HEK293T (cell line): Measurements from ENCODE around the gene GAL3ST2.

Source experiments
- ELF4 ChIP-seq: fragments of 450-650 bp; IDR thresholded peaks from 2 replicates; pipeline ENCODE4 v1.6.1; 2017; ENCODE audit warnings: antibody characterized with exemption
- FOXA1 ChIP-seq: fragments of 450-650 bp; IDR thresholded peaks from 2 replicates; pipeline ENCODE4 v1.6.1; 2016; ENCODE audit warnings: mild to moderate bottlenecking
- FOXM1 ChIP-seq: fragments of 450-650 bp; IDR thresholded peaks from 2 replicates; pipeline ENCODE4 v1.6.1; 2017; ENCODE audit warnings: mild to moderate bottlenecking, borderline replicate concordance
- L3MBTL2 ChIP-seq: fragments of 450-650 bp; conservative IDR thresholded peaks from 2 replicates; pipeline ENCODE4 v1.6.1; 2016; ENCODE audit warnings: mild to moderate bottlenecking
- LEF1 ChIP-seq: fragments of 450-650 bp; IDR thresholded peaks from 2 replicates; pipeline ENCODE4 v1.6.1; 2017; ENCODE audit warnings: mild to moderate bottlenecking, borderline replicate concordance
- SP1 ChIP-seq: fragments of 450-650 bp; IDR thresholded peaks from 2 replicates; pipeline ENCODE4 v1.6.1; 2017
- TARDBP ChIP-seq: fragments of 450-650 bp; IDR thresholded peaks from 2 replicates; pipeline ENCODE4 v1.6.1; 2016
- ZNF384 ChIP-seq: fragments of 450-650 bp; IDR thresholded peaks from 2 replicates; pipeline ENCODE4 v1.6.1; 2016

DNA sequence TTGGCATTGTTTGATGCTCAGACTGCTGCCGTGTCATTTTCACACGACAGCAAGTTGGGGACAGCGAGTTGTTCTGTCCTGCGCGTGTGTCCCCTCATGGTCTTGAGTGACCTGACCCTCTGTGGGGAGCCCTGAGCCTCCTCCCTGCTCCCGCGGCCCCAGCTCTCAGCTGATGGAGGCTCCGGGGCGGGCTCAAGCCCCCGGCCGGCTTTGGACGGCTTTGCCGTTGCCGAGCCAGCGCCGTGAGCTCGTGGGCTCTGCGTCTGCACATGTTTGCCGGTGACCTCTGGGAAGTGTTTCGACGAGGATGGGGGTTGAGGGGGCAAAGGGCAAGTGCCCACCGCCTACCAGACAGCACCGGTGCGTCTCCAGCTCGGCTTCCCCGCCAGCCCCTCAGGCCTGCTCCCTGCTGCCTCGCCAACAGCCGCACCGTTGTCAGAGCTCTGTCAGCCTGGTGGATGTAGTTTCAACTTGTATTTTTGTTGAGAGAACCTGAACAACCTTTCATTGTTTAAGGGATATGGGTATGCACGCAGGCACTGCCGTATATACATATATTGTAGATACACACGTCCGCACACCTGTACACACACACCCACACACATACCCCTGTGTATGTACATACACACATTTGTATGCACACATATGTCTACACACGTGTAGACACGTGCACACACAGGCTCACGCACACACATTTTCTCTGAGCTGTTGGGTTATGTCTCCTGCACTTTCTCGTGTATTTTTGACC lies 68.4 kb downstream of the GAL3ST2 start:
- TF ChIP-seq FOXA1 (no peak), TARDBP (no peak), ELF4 (no peak), SP1 (no peak), L3MBTL2 (no peak), LEF1 (no peak), ZNF384 (no peak), FOXM1 (no peak)
